Esophagus muscularis mucosa (tissue), 4 donors: Measurements from ENCODE around the gene BRSK2.

Experiments
- EP300 ChIP-seq: sonication (generic); formaldehyde crosslinking; IDR thresholded peaks from one replicate; pipeline ENCODE4 v1.6.1; 2017; ENCODE audit warnings: antibody characterized with exemption
- POLR2A ChIP-seq: fragments of 450-650 bp; IDR thresholded peaks from one replicate; pipeline ENCODE4 v1.6.1; 2017; ENCODE audit warnings: antibody characterized with exemption, moderate library complexity, mild to moderate bottlenecking, low read depth
- TF ChIP-seq, protein P1 (sequence below), 3 experiments: fragments of 200-600 bp in 2 of 3; fragments of 450-650 bp in 1 of 3; sonication (generic) in 2 of 3; IDR thresholded peaks; one replicate each; pipeline ENCODE4 v1.5.1; 2017 to 2019; ENCODE audit warnings: antibody characterized with exemption in 3 of 3, mild to moderate bottlenecking in 2 of 3, moderate library complexity in 1 of 3

DNA sequence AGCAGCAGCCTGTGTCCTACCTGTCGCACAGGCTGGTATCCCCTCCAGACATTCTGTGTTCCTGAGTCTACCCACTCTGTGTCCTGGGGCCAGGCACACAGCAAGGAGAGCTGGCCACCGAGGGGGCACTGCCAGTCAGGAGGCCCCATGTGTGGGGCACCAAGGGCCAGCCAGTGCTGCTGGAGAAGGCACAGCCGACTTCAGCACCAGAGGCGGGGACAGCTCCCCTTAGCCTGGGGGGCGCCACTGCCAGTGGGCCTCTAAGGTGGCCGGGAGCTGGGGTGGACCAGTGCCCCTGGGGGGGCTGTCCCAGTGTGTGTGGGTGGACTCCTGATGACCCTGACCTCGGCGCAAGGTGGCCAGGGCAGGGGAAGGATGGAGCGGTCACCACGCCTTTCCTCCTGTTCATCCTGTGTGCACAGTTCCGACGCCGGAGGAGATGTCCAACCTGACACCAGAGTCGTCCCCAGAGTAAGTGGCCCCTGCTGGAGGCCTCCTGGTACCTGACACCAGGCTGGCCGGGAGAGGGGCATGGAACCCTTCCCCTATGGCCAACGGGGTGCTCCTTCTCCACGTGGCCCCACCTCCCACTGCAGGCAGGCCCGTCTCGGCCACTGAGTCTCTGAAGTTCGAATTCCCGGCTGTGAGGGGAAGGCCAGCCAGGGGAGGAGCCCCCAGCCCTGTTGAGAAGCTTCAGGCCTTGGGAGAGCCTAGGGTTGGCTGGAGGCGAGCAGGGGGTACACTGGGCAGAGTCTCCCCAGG lies 61.4 kb downstream of the BRSK2 start:
- no peak for TF ChIP-seq EP300
- TF ChIP-seq, protein P1, sequence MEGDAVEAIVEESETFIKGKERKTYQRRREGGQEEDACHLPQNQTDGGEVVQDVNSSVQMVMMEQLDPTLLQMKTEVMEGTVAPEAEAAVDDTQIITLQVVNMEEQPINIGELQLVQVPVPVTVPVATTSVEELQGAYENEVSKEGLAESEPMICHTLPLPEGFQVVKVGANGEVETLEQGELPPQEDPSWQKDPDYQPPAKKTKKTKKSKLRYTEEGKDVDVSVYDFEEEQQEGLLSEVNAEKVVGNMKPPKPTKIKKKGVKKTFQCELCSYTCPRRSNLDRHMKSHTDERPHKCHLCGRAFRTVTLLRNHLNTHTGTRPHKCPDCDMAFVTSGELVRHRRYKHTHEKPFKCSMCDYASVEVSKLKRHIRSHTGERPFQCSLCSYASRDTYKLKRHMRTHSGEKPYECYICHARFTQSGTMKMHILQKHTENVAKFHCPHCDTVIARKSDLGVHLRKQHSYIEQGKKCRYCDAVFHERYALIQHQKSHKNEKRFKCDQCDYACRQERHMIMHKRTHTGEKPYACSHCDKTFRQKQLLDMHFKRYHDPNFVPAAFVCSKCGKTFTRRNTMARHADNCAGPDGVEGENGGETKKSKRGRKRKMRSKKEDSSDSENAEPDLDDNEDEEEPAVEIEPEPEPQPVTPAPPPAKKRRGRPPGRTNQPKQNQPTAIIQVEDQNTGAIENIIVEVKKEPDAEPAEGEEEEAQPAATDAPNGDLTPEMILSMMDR (IDR thresholded peaks at IDR 0.05): no peak
- TF ChIP-seq POLR2A: no peak
